ENCODE results near the gene RIPOR1. TPM values are rescaled to one million over a fixed set of nuclear protein-coding genes. Genes with fewer than 3 reads are reported as not detected.
"Not testable (repeated sequence)": the region's sequence is repeated elsewhere in the genome, so short reads cannot be mapped to it uniquely, and the experiment has no call there.

The RIPOR1 gene
- polyA plus RNA-seq, result 43.8 TPM

GRCh38 chr16:67528222-67528869 is at the start of gene RIPOR1:
Gene RIPOR1 (plus strand): TSS chr16:67528829. CDS start chr16:67538447, 9,618 bp downstream.
- Mint-ChIP-seq H3K4me1 (peaks cover 33 to 43% (median 38%) of the 10 kb centered on the region in 3 donors), H3K27ac (peak within 1 kb of the TSS; percentile 96 to 98 (median 98)), H3K9me3 (no peaks in the 10 kb centered on the region), H3K36me3 (peaks cover under 1% of the 10 kb centered on the region), H3K4me3 (peak within 1 kb of the TSS; percentile 84 to 99 (median 96)), H3K27me3 (peaks cover 3% of the 10 kb centered on the region)

- peaks cover 5% of the 10 kb centered on the region for H3K36me3 Mint-ChIP-seq
- peaks cover 24 to 32% (median 29%) of the 10 kb centered on the region in 3 donors for H3K4me1 Mint-ChIP-seq
- H3K27me3 Mint-ChIP-seq, result no peaks in the 10 kb centered on the region
- peak within 1 kb of the TSS; percentile 98 to 100 (median 99) for H3K4me3 Mint-ChIP-seq
- peak within 1 kb of the TSS; percentile 99 for H3K27ac Mint-ChIP-seq
- no peaks in the 10 kb centered on the region for H3K9me3 Mint-ChIP-seq
Observed at GRCh38 chr16:67480833-67481560, 47.6 kb upstream of the RIPOR1 start, which contains the start of gene ATP6V0D1. Gene ATP6V0D1 (minus strand): TSS chr16:67481157. CDS start chr16:67481086, 71 bp downstream.

- H3K27me3 Mint-ChIP-seq, result no peaks in the 10 kb centered on the region
- H3K4me3 Mint-ChIP-seq, result peak overlapping the region; percentile 98 to 100 (median 99)
- H3K27ac Mint-ChIP-seq, result peak overlapping the region; percentile 99
- H3K9me3 Mint-ChIP-seq, result no peaks in the 10 kb centered on the region
- H3K4me1 Mint-ChIP-seq, result peaks cover 19 to 28% (median 24%) of the 10 kb centered on the region in 3 donors
- peaks cover 5% of the 10 kb centered on the region for H3K36me3 Mint-ChIP-seq
Observed at GRCh38 chr16:67481561-67482232, 46.9 kb upstream of the RIPOR1 start.

- peaks cover 2% of the 10 kb centered on the region for H3K36me3 Mint-ChIP-seq
- peak overlapping the region; percentile 98 to 100 (median 99) for H3K4me3 Mint-ChIP-seq
- H3K27ac Mint-ChIP-seq, result peak overlapping the region; percentile 88 to 99 (median 99)
- H3K9me3 Mint-ChIP-seq, result no peaks in the 10 kb centered on the region
- H3K27me3 Mint-ChIP-seq, result no peaks in the 10 kb centered on the region
- H3K4me1 Mint-ChIP-seq, result peaks cover 20 to 31% (median 21%) of the 10 kb centered on the region in 3 donors
Observed at GRCh38 chr16:67482233-67482924, 46.2 kb upstream of the RIPOR1 start.

GRCh38 chr16:67483150-67483549 is 45.5 kb upstream of the RIPOR1 start, which contains the start of gene AGRP:
Gene AGRP (minus strand): TSS chr16:67483547. CDS start chr16:67483398, 149 bp downstream.
- Mint-ChIP-seq H3K36me3 (peaks cover 2% of the 10 kb centered on the region), H3K4me1 (peaks cover 19 to 30% (median 21%) of the 10 kb centered on the region in 3 donors), H3K27me3 (no peaks in the 10 kb centered on the region), H3K4me3 (peak within 1 kb of the TSS; percentile 98 to 100 (median 99)), H3K27ac (peak within 1 kb of the TSS; percentile 88 to 99 (median 99)), H3K9me3 (no peaks in the 10 kb centered on the region)

GRCh38 chr16:67483731-67484525 is 44.7 kb upstream of the RIPOR1 start:
- peak overlapping the region in 3 of 4 donors; percentile 42 to 72 (median 61) for H3K4me3 Mint-ChIP-seq
- H3K9me3 Mint-ChIP-seq, result no peaks in the 10 kb centered on the region
- peak overlapping the region in 2 of 3 donors; percentile 78 to 99 for H3K27ac Mint-ChIP-seq
- no peaks in the 10 kb centered on the region for H3K27me3 Mint-ChIP-seq
- H3K4me1 Mint-ChIP-seq, result peaks cover 21 to 28% (median 24%) of the 10 kb centered on the region in 3 donors
- peaks cover 2% of the 10 kb centered on the region for H3K36me3 Mint-ChIP-seq

- Mint-ChIP-seq H3K27me3 (no peaks in the 10 kb centered on the region), H3K36me3 (peaks cover 2% of the 10 kb centered on the region), H3K27ac (peak overlapping the region in 1 of 3 donors; percentile 62), H3K4me1 (peaks cover 38 to 48% (median 43%) of the 10 kb centered on the region in 3 donors), H3K4me3 (peak overlapping the region in 1 of 4 donors; percentile 55), H3K9me3 (no peaks in the 10 kb centered on the region)
Observed at GRCh38 chr16:67486805-67487204, 41.8 kb upstream of the RIPOR1 start.

- not testable (repeated sequence) for H3K27me3 Mint-ChIP-seq, H3K36me3 Mint-ChIP-seq, H3K9me3 Mint-ChIP-seq
- Mint-ChIP-seq H3K4me3 (peak overlapping the region in 2 of 4 donors; percentile 4 to 21), H3K27ac (peak overlapping the region in 2 of 3 donors; percentile 88 to 94), H3K4me1 (peaks cover 35 to 45% (median 40%) of the 10 kb centered on the region in 3 donors)
Observed at GRCh38 chr16:67487561-67487960, 41.1 kb upstream of the RIPOR1 start.

GRCh38 chr16:67489401-67490083 is 39.1 kb upstream of the RIPOR1 start:
- Mint-ChIP-seq H3K9me3 (no peaks in the 10 kb centered on the region), H3K36me3 (peaks cover 5% of the 10 kb centered on the region), H3K4me1 (peaks cover 42 to 48% (median 47%) of the 10 kb centered on the region in 3 donors), H3K27me3 (no peaks in the 10 kb centered on the region), H3K4me3 (peak overlapping the region in 2 of 4 donors; percentile 54 to 81), H3K27ac (peak overlapping the region; percentile 76 to 88 (median 79))

- Mint-ChIP-seq H3K27me3 (no peaks in the 10 kb centered on the region), H3K4me3 (peak overlapping the region in 3 of 4 donors; percentile 19 to 81 (median 75)), H3K4me1 (peaks cover 42 to 50% (median 49%) of the 10 kb centered on the region in 3 donors), H3K9me3 (no peaks in the 10 kb centered on the region), H3K27ac (peak overlapping the region; percentile 86 to 94 (median 88)), H3K36me3 (peaks cover 5% of the 10 kb centered on the region)
Observed at GRCh38 chr16:67490335-67491096, 38.1 kb upstream of the RIPOR1 start.

- H3K36me3 Mint-ChIP-seq, result peaks cover 6% of the 10 kb centered on the region
- no peaks in the 10 kb centered on the region for H3K9me3 Mint-ChIP-seq
- peak overlapping the region in 1 of 4 donors; percentile 85 for H3K4me3 Mint-ChIP-seq
- peaks cover 19 to 25% (median 24%) of the 10 kb centered on the region in 3 donors for H3K4me1 Mint-ChIP-seq
- peak overlapping the region in 2 of 3 donors; percentile 31 to 49 for H3K27ac Mint-ChIP-seq
- no peaks in the 10 kb centered on the region for H3K27me3 Mint-ChIP-seq
Observed at GRCh38 chr16:67499106-67499505, 29.5 kb upstream of the RIPOR1 start.
